HepG2 (cell line): ENCODE measurements around the gene PCGF2. TPM values are rescaled to one million over a fixed set of nuclear protein-coding genes. Genes with fewer than 3 reads are reported as not detected.
A peak's percentile ranks its signal among the peaks of the same experiment; 100 is the strongest.

Source experiments
- CENPT ChIP-seq: sonication (generic); formaldehyde crosslinking; IDR thresholded peaks from 2 replicates; pipeline ENCODE4 v1.8.0; 2022; ENCODE audit warnings: low read depth, mild to moderate bottlenecking, moderate library complexity, missing genetic modification reagents
- ETV5 ChIP-seq: IDR thresholded peaks from 2 replicates; pipeline ENCODE4 v1.6.1; 2018; ENCODE audit warnings: missing biosample characterization, missing genetic modification reagents, inconsistent platforms, borderline replicate concordance
- MLXIP ChIP-seq: sonication (generic); formaldehyde crosslinking; IDR thresholded peaks from 2 replicates; pipeline ENCODE4 v1.9.0; 2021; ENCODE audit warnings: missing genetic modification reagents, borderline replicate concordance
- POLR2AphosphoS2 ChIP-seq: IDR thresholded peaks from 2 replicates; pipeline ENCODE4 v1.6.1; 2011; ENCODE audit warnings: low read depth, low read length, improper control_type of control experiment
- REPIN1 ChIP-seq: sonication (generic); formaldehyde crosslinking; IDR thresholded peaks from 2 replicates; pipeline ENCODE4 v1.8.0; 2022; ENCODE audit warnings: missing genetic modification reagents, low read depth, mild to moderate bottlenecking, borderline replicate concordance
- SALL2 ChIP-seq: sonication (generic); formaldehyde crosslinking; IDR thresholded peaks from 2 replicates; pipeline ENCODE4 v1.8.1; 2023; ENCODE audit warnings: mild to moderate bottlenecking, missing genetic modification reagents, inconsistent platforms
- TCF7L2 ChIP-seq: IDR thresholded peaks from 2 replicates; pipeline ENCODE4 v1.6.1; 2011; ENCODE audit warnings: mild to moderate bottlenecking, low read depth, low read length, moderate library complexity
- ZBTB20 ChIP-seq: sonication (generic); formaldehyde crosslinking; IDR thresholded peaks from 2 replicates; pipeline ENCODE4 v1.8.1; 2023; ENCODE audit warnings: missing genetic modification reagents, low read depth, mild to moderate bottlenecking, borderline replicate concordance
- ZNF205 ChIP-seq: IDR thresholded peaks from 2 replicates; pipeline ENCODE4 v1.6.1; 2018; ENCODE audit warnings: missing biosample characterization, missing genetic modification reagents
- ZNF335 ChIP-seq: sonication (generic); formaldehyde crosslinking; IDR thresholded peaks from 2 replicates; pipeline ENCODE4 v1.4.0; 2020; ENCODE audit warnings: missing genetic modification reagents
- ZNF580 ChIP-seq: IDR thresholded peaks from 2 replicates; pipeline ENCODE4 v1.6.1; 2016; ENCODE audit warnings: low read depth, borderline replicate concordance
- ZNF674 ChIP-seq: sonication (generic); formaldehyde crosslinking; IDR thresholded peaks from 2 replicates; pipeline ENCODE4 v1.5.0; 2020; ENCODE audit warnings: low read depth, mild to moderate bottlenecking, missing genetic modification reagents
- ZSCAN12 ChIP-seq: sonication (generic); formaldehyde crosslinking; IDR thresholded peaks from 2 replicates; pipeline ENCODE4 v1.9.0; 2021; ENCODE audit warnings: mild to moderate bottlenecking, missing genetic modification reagents
- polyA plus RNA-seq, 8 experiments: library from polyadenylated mRNA; depleted of rRNA in 3 of 8; stranded (reverse) in 7 of 8; unstranded in 1 of 8; fragments of >200 nt; fragmentation: Illumina TruSeq in 4 of 8; extraction: Trizol in 4 of 8; gene quantifications; 2 replicates each; pipeline versions ENCODE4 v1.2.1 to v1.2.3, GENCODE V29; 2011 to 2016; ENCODE audit warnings: low read depth in 4 of 8, missing spikeins in 1 of 8, mixed read lengths in 1 of 8; ENCODE audit not compliant: insufficient read depth in 1 of 8
- total RNA-seq, 5 experiments: library from RNA; depleted of rRNA; stranded (reverse); fragments of >200 nt; fragmentation: Illumina TruSeq; extraction: Trizol; gene quantifications; 2 replicates each; pipeline ENCODE4 v1.2.3, GENCODE V29; 2016; ENCODE audit warnings: low read depth in 1 of 5
- TF ChIP-seq, protein P1 (sequence below), 2 experiments: sonication (generic) in 1 of 2; formaldehyde crosslinking in 1 of 2; IDR thresholded peaks; 2 replicates each; pipeline versions ENCODE4 v1.5.1 to v1.6.1; 2011 to 2020; ENCODE audit warnings: borderline replicate concordance in 1 of 2, low read depth in 1 of 2, low read length in 1 of 2, mild to moderate bottlenecking in 1 of 2, missing genetic modification reagents in 1 of 2, moderate library complexity in 1 of 2
- TF ChIP-seq, protein P2 (sequence below): sonication (generic); formaldehyde crosslinking; IDR thresholded peaks from 2 replicates; pipeline ENCODE4; 2020; ENCODE audit warnings: missing genetic modification reagents, mild to moderate bottlenecking, borderline replicate concordance
- TF ChIP-seq, protein P3 (sequence below): sonication (generic); formaldehyde crosslinking; IDR thresholded peaks from 2 replicates; pipeline ENCODE4 v1.5.1; 2020; ENCODE audit warnings: missing genetic modification reagents, mild to moderate bottlenecking, borderline replicate concordance
- TF ChIP-seq, protein P4 (sequence below): sonication (generic); formaldehyde crosslinking; IDR thresholded peaks from 2 replicates; pipeline ENCODE4 v1.4.0; 2020; ENCODE audit warnings: missing genetic modification reagents

The PCGF2 gene
- total and polyA plus RNA-seq, 2 of the 13 experiments (the other 11 are each of a cell fraction or from before 2014, with no cell fraction given) = 11.6 to 29.4 TPM

DNA sequence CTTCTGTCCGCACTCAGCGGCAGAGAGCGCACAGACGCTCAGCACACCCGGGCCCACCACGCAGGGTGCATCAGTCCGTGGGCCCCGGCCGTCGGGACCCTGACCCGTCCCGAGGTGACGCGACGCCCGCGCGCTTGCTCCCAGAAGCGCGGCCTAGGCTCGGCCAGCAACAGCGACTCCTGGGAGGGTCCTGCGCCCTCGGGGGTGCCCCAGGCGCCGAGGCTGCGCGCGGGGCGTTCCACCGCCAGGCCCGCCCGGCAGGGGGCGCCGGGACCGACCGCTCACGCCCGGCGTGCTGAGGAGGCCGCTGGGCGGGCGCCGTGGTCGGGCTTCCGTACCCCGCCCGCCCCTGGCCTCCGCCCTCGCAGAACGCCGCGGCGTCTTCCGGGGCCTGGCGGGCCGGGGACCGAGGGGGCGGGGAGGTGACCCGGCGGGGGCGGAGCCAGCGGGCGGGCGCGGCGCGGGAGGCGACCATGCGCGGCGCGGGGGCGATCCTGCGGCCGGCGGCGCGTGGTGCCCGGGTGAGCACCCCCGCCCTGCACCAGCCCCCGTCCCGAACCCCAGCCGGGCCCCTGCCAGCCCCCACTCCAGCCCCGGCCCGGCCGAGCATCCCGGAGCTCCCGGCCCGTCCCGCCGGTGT is 18.1 kb downstream of the PCGF2 start, which contains the start of gene CISD3 (continued):
- peak; percentile 78 for TF ChIP-seq ZNF205
- TF ChIP-seq ZNF674 (CRISPR knock-in tag) = no peak; the same call in none of the 2 replicates
- TF ChIP-seq POLR2AphosphoS2 = no peak
- 0 out of 2 replicates have a peak, but pooled peaks have one; percentile 49 for TF ChIP-seq ZBTB20
- TF ChIP-seq REPIN1 (CRISPR knock-in tag) = no peak
- TF ChIP-seq, protein P1, sequence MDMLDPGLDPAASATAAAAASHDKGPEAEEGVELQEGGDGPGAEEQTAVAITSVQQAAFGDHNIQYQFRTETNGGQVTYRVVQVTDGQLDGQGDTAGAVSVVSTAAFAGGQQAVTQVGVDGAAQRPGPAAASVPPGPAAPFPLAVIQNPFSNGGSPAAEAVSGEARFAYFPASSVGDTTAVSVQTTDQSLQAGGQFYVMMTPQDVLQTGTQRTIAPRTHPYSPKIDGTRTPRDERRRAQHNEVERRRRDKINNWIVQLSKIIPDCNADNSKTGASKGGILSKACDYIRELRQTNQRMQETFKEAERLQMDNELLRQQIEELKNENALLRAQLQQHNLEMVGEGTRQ (IDR thresholded peaks at IDR 0.05; ENCODE audit: low read depth, low read length) = no peak
- TF ChIP-seq, protein P1 (CRISPR knock-in tag; IDR thresholded peaks at IDR 0.05; ENCODE audit: borderline replicate concordance) = no peak
- no peak for TF ChIP-seq MLXIP (CRISPR knock-in tag)
- TF ChIP-seq TCF7L2 = no peak
- TF ChIP-seq, protein P2, sequence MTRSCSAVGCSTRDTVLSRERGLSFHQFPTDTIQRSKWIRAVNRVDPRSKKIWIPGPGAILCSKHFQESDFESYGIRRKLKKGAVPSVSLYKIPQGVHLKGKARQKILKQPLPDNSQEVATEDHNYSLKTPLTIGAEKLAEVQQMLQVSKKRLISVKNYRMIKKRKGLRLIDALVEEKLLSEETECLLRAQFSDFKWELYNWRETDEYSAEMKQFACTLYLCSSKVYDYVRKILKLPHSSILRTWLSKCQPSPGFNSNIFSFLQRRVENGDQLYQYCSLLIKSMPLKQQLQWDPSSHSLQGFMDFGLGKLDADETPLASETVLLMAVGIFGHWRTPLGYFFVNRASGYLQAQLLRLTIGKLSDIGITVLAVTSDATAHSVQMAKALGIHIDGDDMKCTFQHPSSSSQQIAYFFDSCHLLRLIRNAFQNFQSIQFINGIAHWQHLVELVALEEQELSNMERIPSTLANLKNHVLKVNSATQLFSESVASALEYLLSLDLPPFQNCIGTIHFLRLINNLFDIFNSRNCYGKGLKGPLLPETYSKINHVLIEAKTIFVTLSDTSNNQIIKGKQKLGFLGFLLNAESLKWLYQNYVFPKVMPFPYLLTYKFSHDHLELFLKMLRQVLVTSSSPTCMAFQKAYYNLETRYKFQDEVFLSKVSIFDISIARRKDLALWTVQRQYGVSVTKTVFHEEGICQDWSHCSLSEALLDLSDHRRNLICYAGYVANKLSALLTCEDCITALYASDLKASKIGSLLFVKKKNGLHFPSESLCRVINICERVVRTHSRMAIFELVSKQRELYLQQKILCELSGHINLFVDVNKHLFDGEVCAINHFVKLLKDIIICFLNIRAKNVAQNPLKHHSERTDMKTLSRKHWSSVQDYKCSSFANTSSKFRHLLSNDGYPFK (CRISPR knock-in tag) = no peak
- TF ChIP-seq CENPT (CRISPR knock-in tag) = 0 out of 2 replicates have a peak, but pooled peaks have one; percentile 45
- TF ChIP-seq ZNF580 (CRISPR knock-in tag) = peak; percentile 47; the same call in 1 of the 2 replicates
- TF ChIP-seq, protein P3, sequence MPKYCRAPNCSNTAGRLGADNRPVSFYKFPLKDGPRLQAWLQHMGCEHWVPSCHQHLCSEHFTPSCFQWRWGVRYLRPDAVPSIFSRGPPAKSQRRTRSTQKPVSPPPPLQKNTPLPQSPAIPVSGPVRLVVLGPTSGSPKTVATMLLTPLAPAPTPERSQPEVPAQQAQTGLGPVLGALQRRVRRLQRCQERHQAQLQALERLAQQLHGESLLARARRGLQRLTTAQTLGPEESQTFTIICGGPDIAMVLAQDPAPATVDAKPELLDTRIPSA (CRISPR knock-in tag) = no peak
- TF ChIP-seq, protein P4, sequence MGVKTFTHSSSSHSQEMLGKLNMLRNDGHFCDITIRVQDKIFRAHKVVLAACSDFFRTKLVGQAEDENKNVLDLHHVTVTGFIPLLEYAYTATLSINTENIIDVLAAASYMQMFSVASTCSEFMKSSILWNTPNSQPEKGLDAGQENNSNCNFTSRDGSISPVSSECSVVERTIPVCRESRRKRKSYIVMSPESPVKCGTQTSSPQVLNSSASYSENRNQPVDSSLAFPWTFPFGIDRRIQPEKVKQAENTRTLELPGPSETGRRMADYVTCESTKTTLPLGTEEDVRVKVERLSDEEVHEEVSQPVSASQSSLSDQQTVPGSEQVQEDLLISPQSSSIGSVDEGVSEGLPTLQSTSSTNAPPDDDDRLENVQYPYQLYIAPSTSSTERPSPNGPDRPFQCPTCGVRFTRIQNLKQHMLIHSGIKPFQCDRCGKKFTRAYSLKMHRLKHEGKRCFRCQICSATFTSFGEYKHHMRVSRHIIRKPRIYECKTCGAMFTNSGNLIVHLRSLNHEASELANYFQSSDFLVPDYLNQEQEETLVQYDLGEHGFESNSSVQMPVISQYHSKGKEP = peak; percentile 9; the same call in 1 of the 2 replicates
- no peak for TF ChIP-seq ZNF335 (CRISPR knock-in tag)
- 0 out of 2 replicates have a peak, but pooled peaks have one; percentile 43 for TF ChIP-seq ETV5 (CRISPR knock-in tag)
- peak; percentile 96 for TF ChIP-seq SALL2 (CRISPR knock-in tag)
- 0 out of 2 replicates have a peak, but pooled peaks have one; percentile 22 for TF ChIP-seq ZSCAN12 (CRISPR knock-in tag)
